ENCODE results near the gene MYG1. TPM values are rescaled to one million over a fixed set of nuclear protein-coding genes. Genes with fewer than 3 reads are reported as not detected.

MYG1 gene
- total RNA-seq, 2 experiments from 2014 or later = 53.4 to 64.9 TPM

DNA sequence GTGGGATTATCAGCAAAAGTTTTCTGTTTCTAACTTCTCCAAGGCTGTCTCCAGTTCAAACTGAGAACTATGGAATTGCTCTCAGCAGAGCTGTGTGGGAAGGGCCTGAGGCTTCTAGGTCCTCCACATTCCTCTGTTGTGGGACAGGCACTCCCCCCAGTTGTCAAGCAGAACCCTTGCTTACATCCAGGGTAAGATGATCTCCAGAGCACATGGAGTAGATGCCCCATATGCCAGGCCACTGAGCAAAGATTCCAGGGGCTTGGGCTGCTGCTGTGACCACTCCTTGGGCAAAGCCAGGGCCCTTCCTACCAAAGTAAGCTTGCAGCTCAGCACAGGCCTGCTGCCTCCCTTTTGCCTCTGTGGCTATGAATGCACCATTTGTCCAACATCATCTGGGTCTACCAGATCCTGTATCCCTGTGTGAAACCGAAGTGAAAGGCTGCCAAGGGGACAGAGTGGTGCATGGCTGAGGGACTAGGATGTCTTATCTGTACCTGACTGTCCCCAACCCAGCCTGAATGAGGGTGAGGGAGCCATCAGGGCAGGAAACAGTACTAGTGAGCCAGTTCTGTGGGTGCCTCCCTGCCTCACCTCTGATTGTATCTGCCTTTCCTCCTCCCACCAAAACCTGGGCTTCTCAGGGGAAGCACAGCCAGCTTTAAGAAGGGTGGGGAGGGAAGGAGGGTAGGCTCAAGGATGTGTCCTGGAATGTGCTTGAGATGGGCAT lies 44.5 kb upstream of the MYG1 start:
- DNase-seq (ENCODE audit: low spot score) = no peak
- no peak for TF ChIP-seq EZH2phosphoT487 (IDR thresholded peaks at IDR 0.05; ENCODE audit: borderline replicate concordance, low read depth, low read length)
- H3K27ac ChIP-seq (ENCODE audit: low read depth, low read length, poor library complexity, severe bottlenecking) = peak overlapping the region; percentile 78
- no peaks in the 10 kb centered on the region for H3K9me2 ChIP-seq (ENCODE audit: insufficient read depth, low read length)
- H3K4me3 ChIP-seq (ENCODE audit: low read depth, low read length, poor library complexity, severe bottlenecking) = no peak overlapping the region
- ChIA-PET POLR2A (interaction anchor here (0.5 to 2.8 kb wide), 7 partner anchors 10 to 503 kb away, joined by 3 to 20 read pairs (median 3); partner anchors contain the start of genes ESPL1 and PRR13), CTCF (ENCODE audit: unreplicated experiment) (interaction anchor here (0.7 kb wide), 1 partner anchor 12 kb away, joined by 3 read pairs; no protein-coding TSS in a partner anchor)
- H4K20me1 ChIP-seq (ENCODE audit: insufficient read depth, low read length) = no peaks in the 10 kb centered on the region
- BruUV-seq (replicated peaks) = no TSS peak
- H2AFZ ChIP-seq (ENCODE audit: low read length) = no peak overlapping the region
- H3K4me1 ChIP-seq (ENCODE audit: insufficient read depth, low read length, poor library complexity, severe bottlenecking) = peaks cover 47% of the 10 kb centered on the region
- intact Hi-C loops (cut with micrococcal nuclease; ENCODE audit: unreplicated experiment) = no loop called here
- no peaks in the 10 kb centered on the region for H3K9me3 ChIP-seq (ENCODE audit: low read length)
- H3K36me3 ChIP-seq (ENCODE audit: insufficient read depth, low read length) = peaks cover 9% of the 10 kb centered on the region; the same call in 1 of the 2 replicates
- H3K4me2 ChIP-seq (ENCODE audit: low read length) = peak overlapping the region; percentile 53
- H3K79me2 ChIP-seq (ENCODE audit: insufficient read depth, low read depth, low read length) = peaks cover 12% of the 10 kb centered on the region; the same call in 1 of the 2 replicates

DNA sequence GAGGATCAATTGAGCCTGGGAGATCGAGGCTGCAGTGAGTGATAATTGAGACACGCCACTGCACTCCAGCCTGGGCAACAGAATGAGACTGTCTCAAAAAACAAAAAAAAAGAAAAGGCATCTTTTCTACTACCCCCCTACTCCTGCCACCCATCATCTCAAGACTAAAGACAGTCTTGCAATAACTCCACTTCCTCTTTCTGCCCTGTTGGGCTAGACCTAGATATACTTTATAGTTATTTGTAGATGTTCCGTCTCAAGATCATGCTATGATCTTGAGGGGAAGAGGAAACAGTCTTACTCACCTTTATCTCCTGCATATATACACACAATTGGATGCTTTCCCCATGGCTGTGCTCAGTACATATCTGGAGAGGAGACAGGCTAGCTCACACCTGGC lies 43.5 kb upstream of the MYG1 start:
- peak; percentile 76 for DNase-seq (ENCODE audit: low spot score)
- CTCF ChIA-PET (ENCODE audit: unreplicated experiment) = interaction anchor here (1.0 kb wide), 1 partner anchor 45 kb away, joined by 3 read pairs; no protein-coding TSS in a partner anchor
- Histone ChIP-seq H3K4me2 (ENCODE audit: low read length) (peak overlapping the region; percentile 53), H2AFZ (ENCODE audit: low read length) (0 out of 2 replicates have a peak overlapping the region, but pooled peaks have one; percentile 1), H3K79me2 (ENCODE audit: insufficient read depth, low read depth, low read length) (peaks cover 12% of the 10 kb centered on the region; the same call in 1 of the 2 replicates), H3K36me3 (ENCODE audit: insufficient read depth, low read length) (peaks cover 9% of the 10 kb centered on the region; the same call in 1 of the 2 replicates), H4K20me1 (ENCODE audit: insufficient read depth, low read length) (no peaks in the 10 kb centered on the region), H3K9me2 (ENCODE audit: insufficient read depth, low read length) (no peaks in the 10 kb centered on the region), H3K27ac (ENCODE audit: low read depth, low read length, poor library complexity, severe bottlenecking) (peak overlapping the region; percentile 78), H3K9me3 (ENCODE audit: low read length) (no peaks in the 10 kb centered on the region), H3K4me3 (ENCODE audit: low read depth, low read length, poor library complexity, severe bottlenecking) (peak overlapping the region; percentile 7), H3K4me1 (ENCODE audit: insufficient read depth, low read length, poor library complexity, severe bottlenecking) (peaks cover 46% of the 10 kb centered on the region)
- intact Hi-C loops (cut with micrococcal nuclease; ENCODE audit: unreplicated experiment) = loop anchor here (2.0 kb wide), 1 partner anchor 65 kb away; the partner anchor contains the start of gene AAAS
- POLR2A ChIA-PET = interaction anchor here (0.7 to 2.8 kb wide), 6 partner anchors 11 to 502 kb away, joined by 3 to 16 read pairs (median 4); partner anchors contain the start of genes ESPL1 and MYG1
- TF ChIP-seq EZH2phosphoT487 (IDR thresholded peaks at IDR 0.05; ENCODE audit: borderline replicate concordance, low read depth, low read length) = no peak
- TF ChIP-seq, protein P1, sequence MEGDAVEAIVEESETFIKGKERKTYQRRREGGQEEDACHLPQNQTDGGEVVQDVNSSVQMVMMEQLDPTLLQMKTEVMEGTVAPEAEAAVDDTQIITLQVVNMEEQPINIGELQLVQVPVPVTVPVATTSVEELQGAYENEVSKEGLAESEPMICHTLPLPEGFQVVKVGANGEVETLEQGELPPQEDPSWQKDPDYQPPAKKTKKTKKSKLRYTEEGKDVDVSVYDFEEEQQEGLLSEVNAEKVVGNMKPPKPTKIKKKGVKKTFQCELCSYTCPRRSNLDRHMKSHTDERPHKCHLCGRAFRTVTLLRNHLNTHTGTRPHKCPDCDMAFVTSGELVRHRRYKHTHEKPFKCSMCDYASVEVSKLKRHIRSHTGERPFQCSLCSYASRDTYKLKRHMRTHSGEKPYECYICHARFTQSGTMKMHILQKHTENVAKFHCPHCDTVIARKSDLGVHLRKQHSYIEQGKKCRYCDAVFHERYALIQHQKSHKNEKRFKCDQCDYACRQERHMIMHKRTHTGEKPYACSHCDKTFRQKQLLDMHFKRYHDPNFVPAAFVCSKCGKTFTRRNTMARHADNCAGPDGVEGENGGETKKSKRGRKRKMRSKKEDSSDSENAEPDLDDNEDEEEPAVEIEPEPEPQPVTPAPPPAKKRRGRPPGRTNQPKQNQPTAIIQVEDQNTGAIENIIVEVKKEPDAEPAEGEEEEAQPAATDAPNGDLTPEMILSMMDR (conservative IDR thresholded peaks at IDR 0.05; ENCODE audit: low read length) = no peak
- BruUV-seq (replicated peaks) = no TSS peak

GRCh38 chr12:53258541-53259539 lies 40.7 kb upstream of the MYG1 start:
- no peaks in the 10 kb centered on the region for H3K79me2 ChIP-seq (ENCODE audit: insufficient read depth, low read depth, low read length)
- POLR2A ChIA-PET = interaction anchor here (0.7 to 1.6 kb wide), 5 partner anchors 9 to 61 kb away, joined by 3 to 14 read pairs (median 4); partner anchors contain the start of gene ESPL1
- H3K9me3 ChIP-seq (ENCODE audit: low read length) = no peaks in the 10 kb centered on the region
- H3K9me2 ChIP-seq (ENCODE audit: insufficient read depth, low read length) = no peaks in the 10 kb centered on the region
- peaks cover 33% of the 10 kb centered on the region for H3K4me1 ChIP-seq (ENCODE audit: insufficient read depth, low read length, poor library complexity, severe bottlenecking)
- intact Hi-C loops (cut with micrococcal nuclease; ENCODE audit: unreplicated experiment) = no loop called here
- CTCF ChIA-PET (ENCODE audit: unreplicated experiment) = interaction anchor here (0.7 to 0.9 kb wide), 2 partner anchors 8 to 47 kb away, joined by 3 read pairs; no protein-coding TSS in a partner anchor
- peak overlapping the region; percentile 75 for H2AFZ ChIP-seq (ENCODE audit: low read length)
- no TSS peak for BruUV-seq (replicated peaks)
- H4K20me1 ChIP-seq (ENCODE audit: insufficient read depth, low read length) = no peaks in the 10 kb centered on the region
- DNase-seq (ENCODE audit: low spot score) = no peak
- peaks cover 4% of the 10 kb centered on the region; the same call in 1 of the 2 replicates for H3K36me3 ChIP-seq (ENCODE audit: insufficient read depth, low read length)
- H3K4me2 ChIP-seq (ENCODE audit: low read length) = peak overlapping the region; percentile 44
- no peak overlapping the region for H3K4me3 ChIP-seq (ENCODE audit: low read depth, low read length, poor library complexity, severe bottlenecking)
- TF ChIP-seq, protein P1 (conservative IDR thresholded peaks at IDR 0.05; ENCODE audit: low read length) = no peak
- TF ChIP-seq EZH2phosphoT487 (IDR thresholded peaks at IDR 0.05; ENCODE audit: borderline replicate concordance, low read depth, low read length) = no peak
- H3K27ac ChIP-seq (ENCODE audit: low read depth, low read length, poor library complexity, severe bottlenecking) = no peak overlapping the region

All from OCI-LY7 (cell line).